Eye (tissue), 1 donor: ENCODE data around the gene ACAA1.
"Not testable (repeated sequence)": the region's sequence is repeated elsewhere in the genome, so short reads cannot be mapped to it uniquely, and the experiment has no call there.

Experiments
- DNase-seq: peaks from one replicate; pipeline ENCODE4 v3.0.0-alpha.2; 2015

Gene ACAA1

GRCh38 chr3:38136777-38137614, at the start of gene ACAA1:
TSS of gene ACAA1 (minus strand) at chr3:38137127. CDS start at chr3:38137035, 92 bp downstream.
- DNase-seq: peak; percentile 99

GRCh38 chr3:38177181-38177580, 40.3 kb upstream of the ACAA1 start:
- no peak for DNase-seq

- DNase-seq: no peak
Observed at GRCh38 chr3:38173834-38174418, 37.0 kb upstream of the ACAA1 start.

- DNase-seq: no peak
Observed at GRCh38 chr3:38171622-38172021, 34.7 kb upstream of the ACAA1 start.

- no peak for DNase-seq
Observed at GRCh38 chr3:38170722-38171121, 33.8 kb upstream of the ACAA1 start.

GRCh38 chr3:38169027-38169317, 32.0 kb upstream of the ACAA1 start:
- no peak for DNase-seq

- no peak for DNase-seq
Observed at GRCh38 chr3:38168151-38169026, 31.5 kb upstream of the ACAA1 start.

- no peak for DNase-seq
Observed at GRCh38 chr3:38167591-38167990, 30.7 kb upstream of the ACAA1 start.

GRCh38 chr3:38165722-38166387, 28.9 kb upstream of the ACAA1 start:
- DNase-seq: no peak

GRCh38 chr3:38164952-38165721, 28.2 kb upstream of the ACAA1 start, which contains the start of gene OXSR1:
TSS of gene OXSR1 (plus strand) at chr3:38165537. CDS start at chr3:38165877, 340 bp downstream.
- peak; percentile 100 for DNase-seq

GRCh38 chr3:38164643-38164951, 27.7 kb upstream of the ACAA1 start:
- DNase-seq: no peak

- DNase-seq: no peak
Observed at GRCh38 chr3:38163841-38164642, 27.1 kb upstream of the ACAA1 start.

- no peak for DNase-seq
Observed at GRCh38 chr3:38163117-38163840, 26.4 kb upstream of the ACAA1 start.

GRCh38 chr3:38160704-38161103, 23.8 kb upstream of the ACAA1 start:
- DNase-seq: not testable (repeated sequence)

GRCh38 chr3:38158472-38158871, 21.5 kb upstream of the ACAA1 start:
- DNase-seq: no peak

- DNase-seq: peak; percentile 51
Observed at GRCh38 chr3:38157595-38157994, 20.7 kb upstream of the ACAA1 start.

GRCh38 chr3:38157117-38157516, 20.2 kb upstream of the ACAA1 start:
- DNase-seq: no peak

GRCh38 chr3:38155825-38156224, 18.9 kb upstream of the ACAA1 start:
- DNase-seq: no peak

- no peak for DNase-seq
Observed at GRCh38 chr3:38154625-38155255, 17.8 kb upstream of the ACAA1 start.

GRCh38 chr3:38154033-38154494, 17.1 kb upstream of the ACAA1 start:
- no peak for DNase-seq
